Measurements from ENCODE around the gene GID8.

The GID8 gene

DNA sequence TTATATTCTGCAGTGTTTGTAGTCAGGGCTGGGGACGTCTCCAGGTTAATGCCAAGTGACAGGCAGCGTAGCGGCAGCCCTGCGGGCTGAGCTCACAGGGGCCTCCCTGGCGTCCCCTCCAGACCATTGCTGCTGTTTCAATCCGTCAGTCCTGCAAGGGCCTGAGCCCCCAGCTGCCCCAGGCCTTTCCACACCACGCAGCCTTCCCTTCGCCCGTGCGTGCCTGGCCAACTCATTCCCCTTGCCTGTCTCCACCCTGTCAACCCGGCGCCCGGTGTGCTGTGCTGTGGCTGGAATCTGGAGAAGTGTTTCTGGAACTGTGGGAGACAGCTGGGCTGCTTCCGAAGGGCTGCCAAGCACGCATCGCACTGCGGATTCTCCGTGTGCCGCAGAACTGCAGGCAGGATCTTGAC, 56.9 kb downstream of the GID8 start:
- TF ChIP-seq, protein P1, sequence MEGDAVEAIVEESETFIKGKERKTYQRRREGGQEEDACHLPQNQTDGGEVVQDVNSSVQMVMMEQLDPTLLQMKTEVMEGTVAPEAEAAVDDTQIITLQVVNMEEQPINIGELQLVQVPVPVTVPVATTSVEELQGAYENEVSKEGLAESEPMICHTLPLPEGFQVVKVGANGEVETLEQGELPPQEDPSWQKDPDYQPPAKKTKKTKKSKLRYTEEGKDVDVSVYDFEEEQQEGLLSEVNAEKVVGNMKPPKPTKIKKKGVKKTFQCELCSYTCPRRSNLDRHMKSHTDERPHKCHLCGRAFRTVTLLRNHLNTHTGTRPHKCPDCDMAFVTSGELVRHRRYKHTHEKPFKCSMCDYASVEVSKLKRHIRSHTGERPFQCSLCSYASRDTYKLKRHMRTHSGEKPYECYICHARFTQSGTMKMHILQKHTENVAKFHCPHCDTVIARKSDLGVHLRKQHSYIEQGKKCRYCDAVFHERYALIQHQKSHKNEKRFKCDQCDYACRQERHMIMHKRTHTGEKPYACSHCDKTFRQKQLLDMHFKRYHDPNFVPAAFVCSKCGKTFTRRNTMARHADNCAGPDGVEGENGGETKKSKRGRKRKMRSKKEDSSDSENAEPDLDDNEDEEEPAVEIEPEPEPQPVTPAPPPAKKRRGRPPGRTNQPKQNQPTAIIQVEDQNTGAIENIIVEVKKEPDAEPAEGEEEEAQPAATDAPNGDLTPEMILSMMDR (IDR thresholded peaks at IDR 0.05; ENCODE audit: low read depth, low read length) = no peak
- DNase-seq (ENCODE audit: extremely low read depth, low read depth) = no peak

DNA sequence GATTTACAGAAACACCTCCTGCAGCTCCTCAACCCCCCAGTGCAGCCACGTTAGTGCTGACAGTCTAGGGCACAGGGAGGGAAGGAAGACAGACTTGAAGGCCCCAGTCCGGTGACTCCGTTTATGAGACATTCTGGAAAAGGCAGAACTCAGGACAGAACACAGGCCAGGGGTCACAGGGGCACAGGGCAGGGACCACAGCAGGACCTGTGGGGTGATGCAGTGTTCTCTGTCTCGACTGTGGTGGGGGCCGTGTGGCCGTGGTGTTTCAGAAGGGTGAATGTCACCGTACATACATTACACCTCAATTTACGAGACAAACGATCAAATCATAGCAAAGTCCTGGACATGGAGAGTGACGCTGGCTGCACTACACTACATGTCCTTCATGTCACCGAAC, 57.5 kb downstream of the GID8 start:
- TF ChIP-seq, protein P1 (IDR thresholded peaks at IDR 0.05; ENCODE audit: low read depth, low read length) = no peak

DNA sequence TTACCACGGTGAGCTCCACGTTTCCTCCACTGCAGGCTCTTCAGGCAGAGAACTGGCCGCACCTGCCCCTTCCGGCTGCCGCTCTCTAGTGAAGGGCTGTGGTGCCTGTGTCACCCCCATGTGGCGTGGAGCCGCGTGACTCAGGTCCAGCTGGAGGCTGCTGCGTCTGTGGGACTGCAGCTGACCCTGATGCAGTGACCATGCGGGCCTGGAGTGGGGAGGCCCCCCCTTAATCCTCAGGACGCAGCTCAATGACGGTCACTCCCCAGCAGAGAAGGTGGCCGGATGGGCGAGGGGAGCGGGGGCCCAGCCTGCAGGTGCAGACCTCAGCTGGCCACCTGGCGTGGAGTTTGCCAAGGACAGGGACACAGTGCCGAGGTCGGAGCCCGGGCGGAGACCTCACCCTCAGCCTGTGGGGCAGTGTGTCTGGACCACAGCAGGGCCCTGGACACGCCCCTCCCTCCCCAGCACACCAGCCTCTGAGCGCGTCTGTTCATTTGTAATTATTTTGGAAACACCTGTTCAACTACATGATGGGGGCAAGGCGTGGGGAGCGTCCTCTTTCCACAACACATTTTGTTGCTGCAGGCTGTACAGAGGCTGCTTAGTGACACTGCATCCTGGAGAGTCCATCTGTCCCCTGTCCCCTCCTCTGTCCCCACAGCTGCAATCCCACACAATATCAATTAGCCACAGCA, 58.1 kb downstream of the GID8 start:
- DNase-seq (ENCODE audit: extremely low read depth, low read depth) = no peak
- TF ChIP-seq, protein P1 (IDR thresholded peaks at IDR 0.05; ENCODE audit: low read depth, low read length) = no peak

More for the DNA sequence above, 57.5 kb downstream of the GID8 start:
- no peak for DNase-seq (ENCODE audit: extremely low read depth, low read depth)

GRCh38 chr20:62996596-62996982, 58.6 kb downstream of the GID8 start:
- no peak for DNase-seq (ENCODE audit: extremely low read depth, low read depth)
- TF ChIP-seq, protein P1 (IDR thresholded peaks at IDR 0.05; ENCODE audit: low read depth, low read length) = no peak

DNA sequence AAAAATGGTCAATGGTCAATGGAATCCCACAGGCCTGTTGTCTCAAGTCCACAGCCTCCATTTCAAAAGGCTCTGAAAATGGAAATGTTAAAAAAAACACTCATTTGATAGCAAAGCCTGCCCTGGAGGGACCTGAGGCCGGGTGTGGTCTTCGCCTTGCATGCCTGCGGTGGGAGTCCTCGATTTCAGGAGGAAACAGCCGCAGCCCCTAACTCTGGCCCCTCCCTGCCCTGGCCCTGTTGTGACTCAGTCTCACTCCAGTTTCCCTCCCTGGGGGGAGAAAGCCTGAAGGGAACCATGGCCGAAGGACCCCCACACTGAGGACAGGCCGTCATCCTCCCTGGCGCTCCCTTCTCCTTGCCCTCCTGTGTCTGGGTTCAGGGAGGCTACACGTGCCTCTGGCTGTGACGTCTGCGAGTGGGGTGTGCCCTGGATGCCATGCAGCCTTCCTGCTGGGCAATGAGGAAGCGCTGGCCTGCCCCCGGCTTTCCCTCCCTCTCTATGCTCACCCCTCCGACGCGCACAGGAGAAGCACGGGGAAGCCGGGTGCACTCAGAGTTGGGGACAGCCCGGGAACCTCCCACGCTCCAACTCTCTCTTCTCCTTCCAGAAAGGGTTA, 59.6 kb downstream of the GID8 start:
- TF ChIP-seq, protein P1 (IDR thresholded peaks at IDR 0.05; ENCODE audit: low read depth, low read length) = no peak
- DNase-seq (ENCODE audit: extremely low read depth, low read depth) = no peak
